ENCODE results near the gene MORN1. TPM values are rescaled to one million over a fixed set of nuclear protein-coding genes. Genes with fewer than 3 reads are reported as not detected.

The MORN1 gene
- polyA plus RNA-seq, 1 of the 3 experiments (the other 2 are of a cell fraction) = 16.3 TPM

GRCh38 chr1:2349806-2350205 lies 41.5 kb downstream of the MORN1 start:
- no peak overlapping the region for H3K9ac ChIP-seq
- no peaks in the 10 kb centered on the region for H4K20me1 ChIP-seq (ENCODE audit: insufficient read depth)
- H3K27me3 ChIP-seq (ENCODE audit: insufficient read depth) = no peaks in the 10 kb centered on the region
- TF ChIP-seq USF1 (IDR thresholded peaks at IDR 0.05; ENCODE audit: borderline replicate concordance, low read depth) (no peak), EP300 (IDR thresholded peaks at IDR 0.05; ENCODE audit: borderline replicate concordance in 1 of 2, low read depth in 1 of 2, low read length in 1 of 2) (no peak), RAD21 (IDR thresholded peaks at IDR 0.05; ENCODE audit: low read length) (no peak), NFIC (IDR thresholded peaks at IDR 0.05; ENCODE audit: borderline replicate concordance) (no peak), SMC3 (IDR thresholded peaks at IDR 0.05; ENCODE audit: low read depth, low read length) (no peak), FOXJ3 (CRISPR knock-in tag; IDR thresholded peaks at IDR 0.05) (no peak), GATA2 (CRISPR knock-in tag; IDR thresholded peaks at IDR 0.05) (no peak), CTCF (IDR thresholded peaks at IDR 0.05) (no peak)
- DNase-seq = no peak
- H3K4me1 ChIP-seq (ENCODE audit: control insufficient read depth in 1 of 2, insufficient read depth in 2 of 2, low read depth in 1 of 2, low read length in 1 of 2) = peaks cover 0 to 10% of the 10 kb centered on the region in 2 experiments; a peak in 1 of 4 replicates
- H2AFZ ChIP-seq (ENCODE audit: low read depth) = no peak overlapping the region
- H3F3A ChIP-seq (replicated peaks; ENCODE audit: insufficient read depth) = no peaks in the 10 kb centered on the region
- no peak overlapping the region for H3K27ac ChIP-seq (ENCODE audit: low read depth in 2 of 2, low read length in 1 of 2)
- ChIA-PET CTCF (no interaction called here), POLR2A (no interaction called here)
- no peak overlapping the region for H3K4me2 ChIP-seq
- H3K9me3 ChIP-seq = no peaks in the 10 kb centered on the region
- H3K36me3 ChIP-seq (replicated peaks in 1 of 2; ENCODE audit: control insufficient read depth in 1 of 2, insufficient read depth in 2 of 2, low read length in 1 of 2) = no peaks in the 10 kb centered on the region
- no peak overlapping the region for H3K4me3 ChIP-seq (ENCODE audit: low read depth in 2 of 2, low read length in 1 of 2)
- no peaks in the 10 kb centered on the region for H3K79me2 ChIP-seq (ENCODE audit: insufficient read depth)
- no peaks in the 10 kb centered on the region for H3K9me2 ChIP-seq
- 74% methylated on average over 9 of the region's 9 CpGs for WGBS (ENCODE audit: low lambda C conversion rate)

GRCh38 chr1:2348346-2349325 lies 42.7 kb downstream of the MORN1 start:
- H3K4me3 ChIP-seq (ENCODE audit: low read depth in 2 of 2, low read length in 1 of 2) = no peak overlapping the region
- no peaks in the 10 kb centered on the region for H3K9me3 ChIP-seq
- POLR2A ChIA-PET = no interaction called here
- H3F3A ChIP-seq (replicated peaks; ENCODE audit: insufficient read depth) = no peaks in the 10 kb centered on the region
- H4K20me1 ChIP-seq (ENCODE audit: insufficient read depth) = no peaks in the 10 kb centered on the region
- no peak overlapping the region for H2AFZ ChIP-seq (ENCODE audit: low read depth)
- H3K9me2 ChIP-seq = no peaks in the 10 kb centered on the region
- 92% methylated on average over 49 of the region's 59 CpGs for WGBS (ENCODE audit: low lambda C conversion rate)
- no peak overlapping the region for H3K4me2 ChIP-seq
- CTCF ChIA-PET = no interaction called here
- no peak overlapping the region for H3K9ac ChIP-seq
- no peak overlapping the region for H3K27ac ChIP-seq (ENCODE audit: low read depth in 2 of 2, low read length in 1 of 2)
- H3K4me1 ChIP-seq (ENCODE audit: control insufficient read depth in 1 of 2, insufficient read depth in 2 of 2, low read depth in 1 of 2, low read length in 1 of 2) = peaks cover 0 to 10% of the 10 kb centered on the region in 2 experiments; a peak in 1 of 4 replicates
- no peak for TF ChIP-seq RFX5 (IDR thresholded peaks at IDR 0.05; ENCODE audit: low read length)
- no peak for TF ChIP-seq TEAD4 (IDR thresholded peaks at IDR 0.05; ENCODE audit: borderline replicate concordance, insufficient read depth)
- no peak for TF ChIP-seq GABPA (IDR thresholded peaks at IDR 0.05; ENCODE audit: low read depth)
- TF ChIP-seq ELF1 (IDR thresholded peaks at IDR 0.05) = no peak
- no peak for TF ChIP-seq MEF2A (IDR thresholded peaks at IDR 0.05; ENCODE audit: borderline replicate concordance, low read depth)
- TF ChIP-seq EZH2phosphoT487 (IDR thresholded peaks at IDR 0.05; ENCODE audit: borderline replicate concordance, low read depth) = no peak
- no peak for TF ChIP-seq RXRA (IDR thresholded peaks at IDR 0.05; ENCODE audit: borderline replicate concordance, low read depth)
- no peak for TF ChIP-seq RCOR1 (IDR thresholded peaks at IDR 0.05; ENCODE audit: low read length)
- TF ChIP-seq FOXJ3 (CRISPR knock-in tag; IDR thresholded peaks at IDR 0.05) = no peak
- TF ChIP-seq FOSL2 (IDR thresholded peaks at IDR 0.05; ENCODE audit: borderline replicate concordance, low read depth) = no peak
- no peak for TF ChIP-seq MXI1 (IDR thresholded peaks at IDR 0.05; ENCODE audit: low read depth, low read length)
- TF ChIP-seq POLR2AphosphoS5 (IDR thresholded peaks at IDR 0.05; ENCODE audit: low read depth, low read length) = no peak
- no peak for TF ChIP-seq MAX (IDR thresholded peaks at IDR 0.05; ENCODE audit: low read depth)
- TF ChIP-seq FOXM1 (IDR thresholded peaks at IDR 0.05; ENCODE audit: low read depth) = no peak
- TF ChIP-seq GATA2 (CRISPR knock-in tag; IDR thresholded peaks at IDR 0.05) = no peak
- no peak for TF ChIP-seq TAF1 (IDR thresholded peaks at IDR 0.05; ENCODE audit: borderline replicate concordance, low read depth, low read length)
- no peak for TF ChIP-seq ZBTB33 (IDR thresholded peaks at IDR 0.05; ENCODE audit: borderline replicate concordance, low read depth)
- H3K36me3 ChIP-seq (replicated peaks in 1 of 2; ENCODE audit: control insufficient read depth in 1 of 2, insufficient read depth in 2 of 2, low read length in 1 of 2) = no peaks in the 10 kb centered on the region
- no peaks in the 10 kb centered on the region for H3K79me2 ChIP-seq (ENCODE audit: insufficient read depth)
- DNase-seq = no peak
- H3K27me3 ChIP-seq (ENCODE audit: insufficient read depth) = no peaks in the 10 kb centered on the region

All from SK-N-SH (cell line).